Adrenal gland (tissue), 12 donors: Measurements from ENCODE around the gene GRPEL2. TPM values are rescaled to one million over a fixed set of nuclear protein-coding genes. Genes with fewer than 3 reads are reported as not detected.

Experiments used
- DNase-seq, 7 donors: peaks; one replicate each; pipeline ENCODE4 v3.0.0-alpha.2; 2019 to 2020
- H3K27ac ChIP-seq, 5 donors: fragments of 200-600 bp; sonication (generic) in 4 of 5; 1 replicate in 3 of 5; 2 replicates in 2 of 5; pipeline versions ENCODE4 v1.5.1 to v1.8.0; 2016 to 2020; ENCODE audit warnings: mild to moderate bottlenecking in 1 of 5
- H3K27me3 ChIP-seq: fragments of 200-600 bp; 2 replicates; pipeline ENCODE4 v1.8.0; 2021
- H3K36me3 ChIP-seq, 2 donors: fragments of 200-600 bp; replicated peaks in 1 of 2; 1 replicate in 1 of 2; 2 replicates in 1 of 2; pipeline versions ENCODE4 v1.5.1 to v1.8.0; 2018 to 2022
- H3K4me1 ChIP-seq, 2 donors: fragments of 200-600 bp; replicated peaks in 1 of 2; 1 replicate in 1 of 2; 2 replicates in 1 of 2; pipeline versions ENCODE4 v1.5.1 to v1.8.0; 2018 to 2021
- H3K4me3 ChIP-seq, 4 donors: fragments of 200-600 bp; sonication (generic) in 3 of 4; one replicate each; pipeline ENCODE4 v1.5.1; 2016 to 2018
- H3K9me3 ChIP-seq, 3 donors: fragments of 200-600 bp; sonication (generic) in 1 of 3; replicated peaks in 1 of 3; 1 replicate in 2 of 3; 2 replicates in 1 of 3; pipeline versions ENCODE4 v1.5.1 to v1.8.0; 2016 to 2021
- POLR2A ChIP-seq, 2 donors: fragments of 450-650 bp; IDR thresholded peaks; one replicate each; pipeline ENCODE4 v1.6.1; 2017; ENCODE audit warnings: antibody characterized with exemption in 2 of 2, mild to moderate bottlenecking in 2 of 2, moderate library complexity in 1 of 2
- WGBS, 4 donors: extraction: QIAGEN DNeasy Blood & Tissue Kit in 2 of 4; methylation state at CpG; one replicate each; pipeline versions ENCODE4 v1.1.5 to v1.1.7; 2013 to 2017; 5-methylcytosine and 5-hydroxymethylcytosine counted together
- intact Hi-C, 2 donors: fragments of 100-400 bp; cut with DNase I; formaldehyde crosslinking; loops; one replicate each; pipeline versions ENCODE4 v1.14.1 to v1.15.0; 2022 to 2023
- polyA plus RNA-seq, 3 donors: library from polyadenylated mRNA; stranded (reverse); fragments of 200-250 nt in 2 of 3; fragments of 350-450 nt in 1 of 3; fragmentation: Illumina TruSeq in 1 of 3; extraction: RNeasy Lipid Tissue Mini Kit (QIAGEN cat#74804) in 1 of 3; gene quantifications; one replicate each; pipeline ENCODE4 v1.2.3, GENCODE V29; 2013 to 2014
- total RNA-seq, 9 donors: library from RNA; depleted of rRNA in 4 of 9; stranded (reverse); fragments of >200 nt in 4 of 9; fragments of 120-200 nt in 1 of 9; fragmentation: NEBNext Ultra II Directional in 1 of 9; extraction: Animal tissue kit (Norgen Biotek cat#: 25700) in 1 of 9; gene quantifications; one replicate each; pipeline versions ENCODE4 v1.1.0 to v1.2.4, GENCODE V29; 2013 to 2023
- TF ChIP-seq, protein P1 (sequence below), 6 experiments: fragments of 450-650 bp in 4 of 6; fragments of 200-600 bp in 2 of 6; sonication (generic) in 1 of 6; IDR thresholded peaks; 1 replicate in 5 of 6; 2 replicates in 1 of 6; pipeline versions ENCODE4 v1.5.1 to v1.8.0; 2016 to 2021; ENCODE audit warnings: antibody characterized with exemption in 6 of 6, mild to moderate bottlenecking in 2 of 6, moderate library complexity in 1 of 6
- donor health status: healthy with polysubstance abuse.
- donor health status: Bipolar disorder and iron deficiency.
- donor health status: DM: yes; HTN: yes; CAD: no.
- donor health status: DM: no; HTN: no; CAD: no.
- donor health status: DM: no; HTN: no; CAD: no.
- donor health status: DM: yes; HTN: yes; CAD: no.

GRPEL2 gene
- total and polyA plus RNA-seq, 12 donors = 3.9 to 17.4 (median 12.0) TPM

DNA sequence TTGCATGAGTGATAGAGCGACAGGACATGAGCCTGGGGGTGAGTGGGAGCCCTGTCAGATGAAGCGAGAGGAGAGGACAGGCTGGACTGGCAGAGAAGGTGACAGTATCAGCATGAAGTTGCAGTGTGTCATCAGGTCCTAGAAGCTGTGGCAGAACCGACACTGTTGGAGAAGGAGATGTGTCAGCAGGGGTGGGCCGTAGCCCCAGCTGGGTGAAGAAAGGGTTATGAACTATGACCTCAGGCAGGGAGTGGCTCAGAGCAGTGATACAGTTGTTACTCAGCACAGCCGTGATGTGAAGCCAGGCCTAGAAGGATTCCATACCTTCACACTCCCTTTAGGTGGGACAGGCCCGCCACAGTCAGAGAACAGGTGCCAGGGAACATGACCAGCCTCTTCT is 20.1 kb downstream of the GRPEL2 start:
- intact Hi-C loops = loop anchor here (5.0 kb wide), 1 partner anchor 48 kb away; no protein-coding TSS in a partner anchor
- peak in 1 of 7 donors; percentile 42 for DNase-seq
- Histone ChIP-seq H3K4me1 (no peaks in the 10 kb centered on the region), H3K4me3 (no peak overlapping the region), H3K27me3 (no peaks in the 10 kb centered on the region), H3K9me3 (no peaks in the 10 kb centered on the region), H3K27ac (no peak overlapping the region), H3K36me3 (no peaks in the 10 kb centered on the region)
- 86 to 94% (median 90%) methylated on average over 5 to 6 of the region's 6 CpGs for WGBS, 4 donors
- TF ChIP-seq, protein P1, sequence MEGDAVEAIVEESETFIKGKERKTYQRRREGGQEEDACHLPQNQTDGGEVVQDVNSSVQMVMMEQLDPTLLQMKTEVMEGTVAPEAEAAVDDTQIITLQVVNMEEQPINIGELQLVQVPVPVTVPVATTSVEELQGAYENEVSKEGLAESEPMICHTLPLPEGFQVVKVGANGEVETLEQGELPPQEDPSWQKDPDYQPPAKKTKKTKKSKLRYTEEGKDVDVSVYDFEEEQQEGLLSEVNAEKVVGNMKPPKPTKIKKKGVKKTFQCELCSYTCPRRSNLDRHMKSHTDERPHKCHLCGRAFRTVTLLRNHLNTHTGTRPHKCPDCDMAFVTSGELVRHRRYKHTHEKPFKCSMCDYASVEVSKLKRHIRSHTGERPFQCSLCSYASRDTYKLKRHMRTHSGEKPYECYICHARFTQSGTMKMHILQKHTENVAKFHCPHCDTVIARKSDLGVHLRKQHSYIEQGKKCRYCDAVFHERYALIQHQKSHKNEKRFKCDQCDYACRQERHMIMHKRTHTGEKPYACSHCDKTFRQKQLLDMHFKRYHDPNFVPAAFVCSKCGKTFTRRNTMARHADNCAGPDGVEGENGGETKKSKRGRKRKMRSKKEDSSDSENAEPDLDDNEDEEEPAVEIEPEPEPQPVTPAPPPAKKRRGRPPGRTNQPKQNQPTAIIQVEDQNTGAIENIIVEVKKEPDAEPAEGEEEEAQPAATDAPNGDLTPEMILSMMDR (IDR thresholded peaks at IDR 0.05) = no peak
- TF ChIP-seq POLR2A (IDR thresholded peaks at IDR 0.05) = no peak

- Histone ChIP-seq H3K27me3 (no peaks in the 10 kb centered on the region), H3K4me3 (no peak overlapping the region), H3K9me3 (no peaks in the 10 kb centered on the region), H3K27ac (no peak overlapping the region), H3K36me3 (no peaks in the 10 kb centered on the region), H3K4me1 (peaks cover 0 to 4% of the 10 kb centered on the region in 2 donors)
- intact Hi-C loops = loop anchor here (5.0 kb wide), 1 partner anchor 49 kb away; no protein-coding TSS in a partner anchor
- TF ChIP-seq, protein P1 (IDR thresholded peaks at IDR 0.05) = no peak
- no peak for TF ChIP-seq POLR2A (IDR thresholded peaks at IDR 0.05)
- WGBS, 4 donors = 82 to 90% (median 87%) methylated on average over 1 of the region's 1 CpG
- DNase-seq = peak in 1 of 7 donors; percentile 21
These were observed 20.9 kb downstream of the GRPEL2 start for GRCh38 chr5:149366169-149366729.

DNA sequence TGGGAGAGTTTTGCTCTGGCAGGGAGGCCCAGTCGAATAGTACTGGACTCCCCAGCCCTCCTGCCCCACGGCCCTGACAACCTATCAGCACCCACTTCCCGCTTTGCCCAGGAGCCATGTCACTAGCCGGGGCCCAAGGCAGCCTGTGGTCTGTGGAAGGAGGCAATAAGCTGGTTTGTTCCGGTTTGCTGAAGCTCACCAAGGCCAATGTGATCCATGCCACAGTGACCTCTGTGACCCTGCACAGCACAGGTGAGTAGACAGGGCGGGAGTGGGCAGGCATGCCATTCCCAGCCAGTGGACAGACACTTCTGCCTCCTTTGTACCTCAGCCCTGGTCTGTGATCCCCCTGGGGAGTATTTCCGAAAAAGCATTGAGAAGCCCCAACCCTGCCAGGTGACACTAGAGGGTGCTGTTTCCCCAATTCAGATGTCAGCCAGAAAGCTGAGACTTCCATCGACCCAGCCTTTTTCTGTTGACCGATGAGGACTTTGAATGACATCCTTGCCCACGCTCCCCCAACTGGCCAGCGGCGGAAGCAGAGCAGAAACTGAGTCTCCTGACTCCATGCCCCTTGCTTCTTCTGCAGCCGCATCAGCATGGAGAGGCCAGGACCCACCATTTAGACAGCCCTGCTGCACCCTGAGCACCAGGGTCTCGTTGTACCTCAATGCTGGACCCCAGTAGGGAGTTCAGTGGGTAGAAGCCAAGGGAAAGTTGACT is 22.1 kb downstream of the GRPEL2 start:
- H3K9me3 ChIP-seq = no peaks in the 10 kb centered on the region
- WGBS, 4 donors = 33 to 39% (median 35%) methylated on average over 10 to 14 of the region's 14 CpGs
- H3K27ac ChIP-seq = no peak overlapping the region
- intact Hi-C loops = loop anchor here (5.0 kb wide), 1 partner anchor 50 kb away; no protein-coding TSS in a partner anchor
- no peak for TF ChIP-seq POLR2A (IDR thresholded peaks at IDR 0.05)
- TF ChIP-seq, protein P1 (IDR thresholded peaks at IDR 0.05) = peak; percentile 64 to 79 (median 72)
- H3K4me3 ChIP-seq = no peak overlapping the region
- H3K4me1 ChIP-seq = peaks cover 0 to 7% of the 10 kb centered on the region in 2 donors
- H3K36me3 ChIP-seq = no peaks in the 10 kb centered on the region
- no peaks in the 10 kb centered on the region for H3K27me3 ChIP-seq
- DNase-seq = peak in 6 of 7 donors; percentile 43 to 85 (median 68)

DNA sequence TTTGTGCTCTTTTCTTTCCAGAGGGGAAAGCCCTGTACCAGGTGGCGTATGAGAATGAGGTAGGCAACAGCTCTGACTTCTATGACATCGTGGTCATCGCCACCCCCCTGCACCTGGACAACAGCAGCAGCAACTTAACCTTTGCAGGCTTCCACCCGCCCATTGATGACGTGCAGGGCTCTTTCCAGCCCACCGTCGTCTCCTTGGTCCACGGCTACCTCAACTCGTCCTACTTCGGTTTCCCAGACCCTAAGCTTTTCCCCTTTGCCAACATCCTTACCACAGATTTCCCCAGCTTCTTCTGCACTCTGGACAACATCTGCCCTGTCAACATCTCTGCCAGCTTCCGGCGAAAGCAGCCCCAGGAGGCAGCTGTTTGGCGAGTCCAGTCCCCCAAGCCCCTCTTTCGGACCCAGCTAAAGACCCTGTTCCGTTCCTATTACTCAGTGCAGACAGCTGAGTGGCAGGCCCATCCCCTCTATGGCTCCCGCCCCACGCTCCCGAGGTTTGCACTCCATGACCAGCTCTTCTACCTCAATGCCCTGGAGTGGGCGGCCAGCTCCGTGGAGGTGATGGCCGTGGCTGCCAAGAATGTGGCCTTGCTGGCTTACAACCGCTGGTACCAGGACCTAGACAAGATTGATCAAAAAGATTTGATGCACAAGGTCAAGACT is 22.8 kb downstream of the GRPEL2 start:
- DNase-seq = peak in 1 of 7 donors; percentile 49
- H3K4me3 ChIP-seq = no peak overlapping the region
- WGBS, 4 donors = 84 to 88% (median 87%) methylated on average over 19 to 22 of the region's 22 CpGs
- no peak for TF ChIP-seq POLR2A (IDR thresholded peaks at IDR 0.05)
- TF ChIP-seq, protein P1 (IDR thresholded peaks at IDR 0.05) = no peak
- peaks cover 0 to 7% of the 10 kb centered on the region in 2 donors for H3K4me1 ChIP-seq
- H3K9me3 ChIP-seq = no peaks in the 10 kb centered on the region
- H3K27me3 ChIP-seq = no peaks in the 10 kb centered on the region
- no peaks in the 10 kb centered on the region for H3K36me3 ChIP-seq
- intact Hi-C loops = loop anchor here (5.0 kb wide), 1 partner anchor 51 kb away; no protein-coding TSS in a partner anchor
- no peak overlapping the region for H3K27ac ChIP-seq
